Measurements from ENCODE around the gene CHKA. TPM values are rescaled to one million over a fixed set of nuclear protein-coding genes. Genes with fewer than 3 reads are reported as not detected.

CHKA gene
- polyA plus RNA-seq, 3 donors from 2014 or later, result 2.7 to 7.5 (median 4.9) TPM

Other genes starting within 250 kb of the CHKA start
- gene UNC93B1, start 117.3 kb downstream of the CHKA start, polyA plus RNA-seq, result 10 to 100 TPM; 29.7 to 42.7 (median 38.6) TPM
- 1 to 10 TPM in 2 of 3 donors, not detected in 1; 3.4 to 3.8 TPM for gene ALDH3B1, start 111.1 kb downstream of the CHKA start, polyA plus RNA-seq
- gene NDUFS8, start 90.7 kb downstream of the CHKA start, polyA plus RNA-seq, result 100 to 1,000 TPM; 204 to 258 (median 215) TPM
- gene TCIRG1, start 82.4 kb downstream of the CHKA start, polyA plus RNA-seq, result 100 to 1,000 TPM in 1 of 3 donors, 10 to 100 TPM in 2; 93.0 to 132 (median 93.3) TPM
- gene KMT5B, start 91.9 kb upstream of the CHKA start, polyA plus RNA-seq, result 10 to 100 TPM; 23.9 to 58.5 (median 30.0) TPM
- 10 to 100 TPM; 10.4 to 27.1 (median 12.6) TPM for gene C11orf24, start 150.6 kb upstream of the CHKA start, polyA plus RNA-seq
- gene LRP5, start 191.2 kb upstream of the CHKA start, polyA plus RNA-seq, result 1 to 10 TPM in 1 of 3 donors, under 1 TPM in 2; 0.03 to 1.2 (median 0.66) TPM

All from immature natural killer cell (primary cell).